ENCODE results near the gene MVB12A. TPM values are rescaled to one million over a fixed set of nuclear protein-coding genes. Genes with fewer than 3 reads are reported as not detected.

The MVB12A gene
- total and polyA plus RNA-seq, 10 of the 15 experiments (the other 5 are each of a cell fraction or from before 2014, with no cell fraction given), result 1.2 to 47.6 (median 26.3) TPM

DNA sequence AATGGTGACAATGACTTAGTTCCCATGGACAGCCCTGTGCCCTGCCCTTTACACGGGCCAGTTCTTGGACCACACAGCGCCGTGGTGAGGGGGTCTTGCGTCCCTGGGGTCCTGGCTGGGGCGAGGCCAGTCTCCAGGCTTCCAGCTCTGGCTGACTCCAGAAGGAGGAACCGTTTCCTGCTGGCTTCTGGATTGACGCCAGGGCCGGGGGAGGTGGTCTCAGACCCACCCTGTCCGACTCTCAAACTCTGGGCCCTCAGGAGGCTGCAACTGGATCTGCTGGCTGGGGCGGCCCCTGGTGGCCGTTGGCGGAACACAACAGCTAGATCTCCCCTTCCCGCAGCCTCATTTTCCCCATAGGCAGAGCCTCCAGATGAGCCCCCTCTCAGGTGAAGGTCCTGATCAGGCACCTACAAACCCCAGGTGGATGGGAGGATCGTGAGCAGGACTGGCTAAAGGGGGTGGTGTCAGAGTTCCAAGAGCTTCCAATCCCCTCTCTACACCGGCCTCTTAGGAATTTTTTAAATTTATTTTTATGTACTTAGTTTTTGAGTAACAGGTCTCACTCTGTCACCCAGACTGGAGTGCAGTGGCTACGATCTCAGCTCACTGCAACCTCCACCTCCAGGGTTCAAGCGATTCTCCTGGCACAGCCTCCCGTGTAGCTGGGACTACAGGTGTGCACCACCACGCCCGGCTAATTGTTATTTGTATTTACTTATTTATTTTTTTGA lies 33.8 kb upstream of the MVB12A start (continued):
- TF ChIP-seq, protein P1, sequence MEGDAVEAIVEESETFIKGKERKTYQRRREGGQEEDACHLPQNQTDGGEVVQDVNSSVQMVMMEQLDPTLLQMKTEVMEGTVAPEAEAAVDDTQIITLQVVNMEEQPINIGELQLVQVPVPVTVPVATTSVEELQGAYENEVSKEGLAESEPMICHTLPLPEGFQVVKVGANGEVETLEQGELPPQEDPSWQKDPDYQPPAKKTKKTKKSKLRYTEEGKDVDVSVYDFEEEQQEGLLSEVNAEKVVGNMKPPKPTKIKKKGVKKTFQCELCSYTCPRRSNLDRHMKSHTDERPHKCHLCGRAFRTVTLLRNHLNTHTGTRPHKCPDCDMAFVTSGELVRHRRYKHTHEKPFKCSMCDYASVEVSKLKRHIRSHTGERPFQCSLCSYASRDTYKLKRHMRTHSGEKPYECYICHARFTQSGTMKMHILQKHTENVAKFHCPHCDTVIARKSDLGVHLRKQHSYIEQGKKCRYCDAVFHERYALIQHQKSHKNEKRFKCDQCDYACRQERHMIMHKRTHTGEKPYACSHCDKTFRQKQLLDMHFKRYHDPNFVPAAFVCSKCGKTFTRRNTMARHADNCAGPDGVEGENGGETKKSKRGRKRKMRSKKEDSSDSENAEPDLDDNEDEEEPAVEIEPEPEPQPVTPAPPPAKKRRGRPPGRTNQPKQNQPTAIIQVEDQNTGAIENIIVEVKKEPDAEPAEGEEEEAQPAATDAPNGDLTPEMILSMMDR (IDR thresholded peaks at IDR 0.05 in 2 of 3, conservative IDR thresholded peaks at IDR 0.05 in 1 of 3; ENCODE audit: control insufficient read depth in 2 of 3, extremely low read depth in 1 of 3, insufficient read depth in 1 of 3, low read depth in 3 of 3, low read length in 3 of 3), result peak; percentile 92 to 99 (median 94)
- TF ChIP-seq, protein P2, sequence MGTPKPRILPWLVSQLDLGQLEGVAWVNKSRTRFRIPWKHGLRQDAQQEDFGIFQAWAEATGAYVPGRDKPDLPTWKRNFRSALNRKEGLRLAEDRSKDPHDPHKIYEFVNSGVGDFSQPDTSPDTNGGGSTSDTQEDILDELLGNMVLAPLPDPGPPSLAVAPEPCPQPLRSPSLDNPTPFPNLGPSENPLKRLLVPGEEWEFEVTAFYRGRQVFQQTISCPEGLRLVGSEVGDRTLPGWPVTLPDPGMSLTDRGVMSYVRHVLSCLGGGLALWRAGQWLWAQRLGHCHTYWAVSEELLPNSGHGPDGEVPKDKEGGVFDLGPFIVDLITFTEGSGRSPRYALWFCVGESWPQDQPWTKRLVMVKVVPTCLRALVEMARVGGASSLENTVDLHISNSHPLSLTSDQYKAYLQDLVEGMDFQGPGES (IDR thresholded peaks at IDR 0.05), result no peak
- TF ChIP-seq DPF2 (IDR thresholded peaks at IDR 0.05) (no peak), BHLHE40 (IDR thresholded peaks at IDR 0.05; ENCODE audit: borderline replicate concordance in 1 of 2, low read depth in 2 of 2, low read length in 1 of 2) (0 out of 4 replicates have a peak, but pooled peaks of 1 of the 2 experiments have one; percentile 5), GATAD2B (conservative IDR thresholded peaks at IDR 0.05; ENCODE audit: low read depth) (peak; percentile 63), MXI1 (IDR thresholded peaks at IDR 0.05; ENCODE audit: low read depth, low read length) (no peak), SMC3 (IDR thresholded peaks at IDR 0.05; ENCODE audit: borderline replicate concordance, low read length) (peak; percentile 93)
